Left lobe of liver (tissue), 2 donors: ENCODE measurements around the gene CNOT11. TPM values are rescaled to one million over a fixed set of nuclear protein-coding genes. Genes with fewer than 3 reads are reported as not detected.
A peak's percentile ranks its signal among the peaks of the same experiment; 100 is the strongest.
"Not testable (repeated sequence)": the region's sequence is repeated elsewhere in the genome, so short reads cannot be mapped to it uniquely, and the experiment has no call there.

Source experiments
- ATAC-seq: fragments of 200-7000 bp; cut with Tn5 transposase; one replicate; pipeline ENCODE4 v1.9.1; 2020; ENCODE audit warnings: mild to moderate bottlenecking, moderate library complexity
- DNase-seq: peaks from one replicate; pipeline ENCODE4 v3.0.0-alpha.2; 2020; ENCODE audit warnings: low spot score
- total RNA-seq: library from RNA; stranded (reverse); gene quantifications from one replicate; pipeline ENCODE4 v1.2.1, GENCODE V29; 2021
- donor health status: DM: no; HTN: no; CAD: no; lungs with moderate emphysema.
- donor health status: DM: no; HTN: yes; CAD: no.

CNOT11 gene
- total RNA-seq, result 17.8 TPM

- ATAC-seq (peak; percentile 90), DNase-seq (peak; percentile 99)
Observed at GRCh38 chr2:101252408-101253012, at the start of gene CNOT11. Gene CNOT11 (plus strand): TSS chr2:101252886. CDS start chr2:101252965, 79 bp downstream.

- ATAC-seq, result no peak
- DNase-seq, result no peak
Observed at GRCh38 chr2:101204400-101205115, 48.1 kb upstream of the CNOT11 start.

- ATAC-seq (peak; percentile 86), DNase-seq (peak; percentile 61)
Observed at GRCh38 chr2:101205521-101206479, 46.9 kb upstream of the CNOT11 start.

GRCh38 chr2:101208830-101209229 lies 43.9 kb upstream of the CNOT11 start:
- DNase-seq (no peak), ATAC-seq (no peak)

GRCh38 chr2:101219246-101219645 lies 33.4 kb upstream of the CNOT11 start:
- DNase-seq (no peak), ATAC-seq (no peak)

- not testable (repeated sequence) for DNase-seq, ATAC-seq
Observed at GRCh38 chr2:101220091-101220490, 32.6 kb upstream of the CNOT11 start.

- no peak for DNase-seq
- ATAC-seq, result no peak
Observed at GRCh38 chr2:101223814-101224231, 28.9 kb upstream of the CNOT11 start.

- ATAC-seq (peak; percentile 79), DNase-seq (no peak)
Observed at GRCh38 chr2:101230541-101231001, 22.1 kb upstream of the CNOT11 start.

- DNase-seq, result no peak
- peak; percentile 9 for ATAC-seq
Observed at GRCh38 chr2:101231240-101231639, 21.4 kb upstream of the CNOT11 start.

GRCh38 chr2:101231937-101232730 lies 20.6 kb upstream of the CNOT11 start:
- no peak for ATAC-seq
- no peak for DNase-seq

GRCh38 chr2:101232770-101233169 lies 19.9 kb upstream of the CNOT11 start:
- no peak for DNase-seq

GRCh38 chr2:101234169-101234938 lies 18.3 kb upstream of the CNOT11 start:
- DNase-seq (no peak), ATAC-seq (peak; percentile 27)

More at GRCh38 chr2:101232770-101233169, 19.9 kb upstream of the CNOT11 start:
- no peak for ATAC-seq

GRCh38 chr2:101235956-101236355 lies 16.7 kb upstream of the CNOT11 start:
- DNase-seq, ATAC-seq: not testable (repeated sequence)

GRCh38 chr2:101237944-101238343 lies 14.7 kb upstream of the CNOT11 start:
- ATAC-seq, DNase-seq: not testable (repeated sequence)

GRCh38 chr2:101238930-101239759 lies 13.5 kb upstream of the CNOT11 start:
- peak; percentile 80 for ATAC-seq
- peak; percentile 79 for DNase-seq

- not testable (repeated sequence) for DNase-seq, ATAC-seq
Observed at GRCh38 chr2:101239760-101240118, 12.9 kb upstream of the CNOT11 start.

GRCh38 chr2:101240694-101241093 lies 12.0 kb upstream of the CNOT11 start:
- DNase-seq, ATAC-seq: not testable (repeated sequence)

- no peak for ATAC-seq
- DNase-seq, result no peak
Observed at GRCh38 chr2:101241158-101241557, 11.5 kb upstream of the CNOT11 start.

GRCh38 chr2:101244373-101244772 lies 8.3 kb upstream of the CNOT11 start:
- ATAC-seq, DNase-seq: not testable (repeated sequence)
